SW480 (cell line): ENCODE measurements around the gene HHAT.

Source experiments
- DNase-seq: peaks from one replicate; pipeline ENCODE4 v3.0.0-alpha.2; 2016; ENCODE audit warnings: low spot score

HHAT gene

DNA sequence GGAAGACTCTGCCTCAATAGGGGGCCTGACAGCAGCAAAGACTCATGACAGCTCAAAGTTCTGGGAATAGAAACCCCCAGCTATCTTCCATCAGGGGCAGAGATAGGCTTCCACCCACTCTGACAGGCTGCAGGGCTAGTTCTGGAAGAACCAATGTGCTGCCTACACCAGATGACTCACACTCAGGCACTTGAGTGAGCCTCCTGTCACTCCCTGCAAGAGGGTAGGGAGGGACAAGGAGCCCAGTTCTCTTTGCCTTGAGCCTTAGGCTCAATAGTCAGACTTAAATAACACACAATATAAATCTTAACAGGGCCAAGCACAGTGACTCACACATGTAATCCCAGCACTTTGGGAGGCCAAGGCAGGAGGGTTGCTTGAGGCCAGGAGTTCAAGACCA lies 386.4 kb downstream of the HHAT start:
- no peak for DNase-seq

DNA sequence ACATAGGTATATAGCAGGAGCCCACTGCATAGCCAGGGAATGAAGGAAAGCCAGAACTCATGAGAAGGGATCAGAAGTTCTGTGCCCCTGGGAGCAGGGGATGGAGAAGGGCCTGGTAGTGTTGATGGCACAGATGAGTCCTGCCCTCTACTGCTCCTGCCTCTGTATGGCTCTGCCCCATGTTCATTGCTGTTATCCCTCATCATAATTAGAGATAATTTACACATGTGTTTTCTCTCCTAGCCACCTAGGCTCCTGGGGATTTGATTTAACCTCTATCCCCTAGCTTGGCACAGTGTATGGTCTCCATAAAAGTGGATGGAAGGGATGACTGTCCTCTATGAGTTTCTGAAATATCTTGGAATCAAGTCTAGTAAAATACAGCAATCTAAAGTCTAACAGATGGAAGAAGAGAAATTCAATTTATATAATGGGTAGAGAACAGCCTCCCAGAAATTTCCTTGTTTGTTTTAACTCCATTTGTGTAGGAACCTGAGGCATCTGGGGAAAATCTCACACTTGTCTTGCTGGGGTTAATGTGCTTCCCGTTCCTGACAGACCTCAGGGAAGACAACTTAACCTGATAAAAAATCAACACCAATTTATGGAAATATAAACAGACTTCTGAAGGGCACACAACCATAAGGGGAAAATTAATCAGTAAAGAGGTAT lies 393.8 kb downstream of the HHAT start:
- no peak for DNase-seq

DNA sequence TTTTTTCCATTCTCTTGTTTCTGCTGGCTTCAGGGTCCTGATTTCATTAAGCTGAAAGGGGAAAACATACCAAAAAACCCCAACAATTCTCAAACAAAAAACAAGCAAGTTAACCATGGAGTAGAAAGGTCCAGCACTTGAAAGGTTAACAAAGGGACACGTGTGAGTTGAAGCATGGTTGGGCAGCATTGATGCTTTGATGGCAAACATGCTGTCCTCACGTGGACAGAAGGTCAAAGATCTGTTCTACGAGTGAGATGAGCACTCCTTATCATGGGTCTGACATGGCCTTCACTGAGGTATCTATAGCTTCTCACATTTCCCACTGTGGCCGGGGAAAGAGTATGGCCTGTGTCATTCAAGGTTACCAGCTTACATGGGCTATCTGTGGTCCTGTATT lies 394.9 kb downstream of the HHAT start:
- DNase-seq, result no peak

DNA sequence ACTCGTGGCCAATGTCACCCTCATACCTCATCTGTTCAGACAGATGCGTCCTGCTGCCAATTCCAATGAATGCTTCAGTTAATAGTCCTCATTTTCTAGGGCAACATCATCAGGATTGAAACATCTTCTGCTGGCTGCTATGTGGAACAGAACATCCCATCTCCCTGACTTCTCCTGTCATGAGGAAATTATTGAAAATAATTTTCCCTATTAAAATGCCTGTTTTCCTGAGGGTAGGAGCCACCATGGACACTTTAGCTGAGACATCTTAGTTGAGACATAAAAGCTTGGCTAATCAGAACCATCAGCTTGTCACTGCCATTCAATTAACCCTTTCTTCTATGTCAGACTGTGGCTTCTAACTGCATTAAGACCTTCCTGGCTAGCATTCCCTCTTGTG lies 396.1 kb downstream of the HHAT start:
- no peak for DNase-seq
